NCI-H1436 (cell line): ENCODE results near the gene DMC1.

ENCODE experiments used
- DNase-seq: peaks from one replicate; lab custom pipeline; 2025; lab: John Stamatoyannopoulos, UW

Gene DMC1

DNA sequence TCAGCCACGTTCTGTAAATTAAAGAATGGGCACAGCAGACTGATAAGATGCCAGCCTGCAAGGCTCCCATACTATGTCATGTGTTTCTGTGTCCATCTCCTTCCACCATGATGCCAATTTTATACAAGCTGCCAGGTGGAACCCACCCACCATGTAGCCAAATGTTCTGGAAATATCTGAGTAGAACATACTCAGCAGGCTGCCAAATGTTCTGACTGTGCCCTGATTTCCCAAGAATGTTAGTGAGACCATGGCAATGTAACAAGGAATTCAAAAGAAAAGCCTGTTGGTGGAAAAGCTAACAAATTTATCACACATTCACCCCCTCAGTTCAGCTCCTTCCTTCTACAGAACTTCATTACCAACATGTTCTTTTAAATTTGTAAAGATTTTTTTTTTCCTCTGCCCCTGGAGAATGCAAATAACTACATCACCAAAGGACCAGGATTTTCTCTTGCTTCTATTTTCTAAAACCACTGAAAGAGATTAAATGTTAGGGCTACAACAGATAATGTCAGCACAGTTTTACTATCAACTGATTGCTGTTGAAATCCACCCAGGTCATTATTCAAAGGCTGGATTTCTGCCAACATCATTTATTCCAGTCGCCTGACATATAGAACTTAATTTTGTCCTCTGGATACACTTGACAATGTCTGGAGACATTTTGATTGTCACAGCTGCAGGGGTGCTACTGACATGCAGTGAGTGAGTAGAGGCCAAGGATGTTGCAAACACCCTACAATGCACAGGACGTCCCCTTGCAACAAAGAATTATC lies 3.1 kb downstream of the DMC1 start:
- peak; percentile 5 for DNase-seq

DNA sequence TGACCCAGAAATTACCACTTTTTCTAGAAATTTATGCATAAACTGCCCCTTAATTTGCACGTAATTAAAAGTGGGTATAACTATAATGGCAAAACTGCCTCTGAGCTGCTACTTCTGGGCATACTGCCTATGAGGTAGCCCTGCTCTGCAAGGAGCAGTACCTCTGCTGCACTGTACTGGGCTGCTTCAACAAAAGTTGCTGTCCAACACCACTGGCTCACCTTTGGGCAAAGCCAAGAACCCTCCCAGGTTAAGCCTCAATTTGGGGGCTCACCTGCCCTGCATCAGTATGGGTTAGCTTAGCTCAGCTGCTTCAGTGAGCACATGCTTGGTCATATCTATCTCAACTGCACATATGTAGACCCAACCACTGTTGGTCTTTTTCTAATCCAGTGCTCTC lies 4.5 kb downstream of the DMC1 start:
- DNase-seq: no peak

DNA sequence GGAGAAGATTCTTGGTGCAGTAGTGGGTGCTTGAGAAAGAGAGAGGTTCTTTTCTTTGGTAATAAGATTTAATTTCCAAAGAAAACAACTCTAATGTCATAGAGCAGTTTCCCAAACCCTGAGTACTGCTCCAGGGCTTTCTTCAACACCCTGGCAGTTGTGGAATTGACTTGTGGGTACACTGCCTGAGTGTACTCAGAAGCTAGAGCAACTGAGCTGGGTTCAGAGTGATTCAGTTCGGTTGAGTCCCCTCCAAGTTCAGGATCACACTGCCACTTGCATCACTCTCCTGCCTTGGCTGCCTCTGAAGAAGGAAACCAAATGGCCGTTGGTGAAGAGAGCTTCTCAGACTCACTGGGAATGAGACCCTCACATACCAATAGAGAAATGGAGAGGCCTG lies 5.3 kb downstream of the DMC1 start:
- DNase-seq: no peak

DNA sequence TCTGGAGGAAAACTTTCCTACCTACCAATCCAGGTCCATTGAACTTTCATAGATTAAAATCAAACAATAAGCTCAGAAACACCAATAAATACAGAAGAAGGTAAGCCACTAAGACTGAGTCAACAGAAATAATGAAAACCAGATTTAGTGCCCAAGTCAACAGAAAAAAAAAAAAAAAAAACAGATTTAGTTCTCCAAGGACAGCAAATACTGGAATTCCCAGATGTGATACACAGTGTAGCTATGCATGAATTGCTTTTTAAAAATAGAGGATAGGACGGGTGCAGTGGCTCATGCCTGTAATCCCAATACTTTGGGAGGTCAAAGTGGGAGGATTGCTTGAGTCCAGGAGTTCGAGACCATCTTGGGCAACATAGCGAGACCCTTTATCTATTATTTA lies 15.7 kb downstream of the DMC1 start:
- DNase-seq: no peak

DNA sequence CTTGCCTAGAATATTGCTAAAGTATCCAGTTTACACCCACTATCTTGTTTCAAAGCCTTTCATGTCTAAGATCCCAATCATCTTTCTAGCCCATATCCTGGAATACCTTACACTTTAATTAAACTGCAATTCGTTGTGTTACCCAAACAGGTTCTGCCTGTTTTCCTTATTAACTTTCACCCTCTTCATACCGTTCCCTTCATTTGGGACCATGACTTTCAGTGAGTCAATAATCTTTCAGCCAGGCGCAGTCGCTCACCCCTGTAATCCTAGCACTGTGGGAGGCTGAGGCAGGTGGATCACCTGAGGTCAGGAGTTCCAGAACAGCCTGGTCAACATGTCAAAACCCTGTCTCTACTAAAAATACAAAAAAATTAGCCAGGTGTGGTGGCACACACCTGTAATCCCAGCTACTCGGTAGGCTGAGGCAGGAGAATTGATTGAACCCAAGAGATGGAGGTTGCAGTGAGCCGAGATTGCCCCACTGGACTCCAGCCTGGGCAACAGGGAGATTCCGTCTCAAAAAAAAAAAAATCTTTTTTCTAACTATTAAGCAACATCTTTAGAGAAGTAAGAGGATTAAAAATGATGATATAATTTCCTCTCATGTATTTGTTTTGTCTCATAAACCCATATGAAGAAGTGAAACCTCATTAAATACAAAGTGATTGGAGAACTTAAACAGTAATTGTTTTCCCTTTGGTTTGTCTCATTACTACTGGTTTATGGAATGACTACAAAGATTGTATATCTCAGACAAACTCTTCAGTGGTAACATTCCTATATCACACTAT lies 20.7 kb downstream of the DMC1 start:
- no peak for DNase-seq

DNA sequence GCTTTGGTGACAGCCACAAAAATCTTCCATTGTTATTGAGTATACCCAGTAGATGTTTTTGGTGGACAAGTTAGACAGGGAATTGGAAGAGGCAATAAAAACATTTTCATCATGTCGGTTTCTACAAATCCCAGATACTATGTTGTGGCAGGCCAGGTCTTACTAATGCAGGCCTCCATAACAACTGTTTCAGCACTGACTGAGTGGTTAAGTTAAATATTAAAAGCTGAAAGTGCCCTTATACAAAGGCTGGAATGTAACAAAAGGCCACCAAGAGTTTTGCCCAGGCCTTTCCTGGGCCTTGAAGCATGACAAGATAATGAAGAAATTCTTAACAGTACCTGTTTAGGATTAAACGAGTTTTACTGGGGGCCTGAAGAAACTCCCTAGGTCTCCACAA lies 29.3 kb downstream of the DMC1 start:
- DNase-seq: no peak

DNA sequence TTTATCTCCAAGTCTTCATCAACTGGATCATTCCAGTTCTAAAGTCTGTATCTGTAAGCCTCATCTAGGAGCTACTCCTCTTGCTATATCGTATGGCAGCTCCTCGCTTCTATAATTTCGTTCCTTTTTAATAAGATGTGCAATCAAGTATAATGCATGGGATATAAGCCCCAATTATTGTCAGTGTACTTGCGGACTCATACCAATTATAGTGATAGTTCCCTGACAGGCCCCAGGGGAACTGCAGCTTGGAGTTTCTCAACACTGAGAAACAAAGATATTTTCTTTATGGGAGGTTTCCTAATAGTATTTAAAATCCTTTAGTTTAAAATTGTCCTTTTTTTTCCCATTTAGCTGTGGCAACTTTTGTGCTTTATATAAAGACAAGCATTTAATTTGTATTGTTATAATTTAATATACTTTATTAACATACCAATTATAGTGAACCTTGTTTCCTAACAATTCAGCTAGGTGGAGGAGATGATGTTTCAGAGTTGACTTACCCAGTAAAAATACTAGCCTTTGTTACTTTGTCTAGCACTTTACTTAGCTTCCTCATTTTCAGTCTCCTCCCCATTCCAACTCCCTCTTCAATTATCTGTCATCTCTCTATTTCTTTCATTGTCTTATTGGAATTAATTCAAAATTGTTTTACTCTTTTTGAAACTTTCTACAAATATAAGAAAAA lies 38.6 kb downstream of the DMC1 start:
- peak; percentile 15 for DNase-seq

DNA sequence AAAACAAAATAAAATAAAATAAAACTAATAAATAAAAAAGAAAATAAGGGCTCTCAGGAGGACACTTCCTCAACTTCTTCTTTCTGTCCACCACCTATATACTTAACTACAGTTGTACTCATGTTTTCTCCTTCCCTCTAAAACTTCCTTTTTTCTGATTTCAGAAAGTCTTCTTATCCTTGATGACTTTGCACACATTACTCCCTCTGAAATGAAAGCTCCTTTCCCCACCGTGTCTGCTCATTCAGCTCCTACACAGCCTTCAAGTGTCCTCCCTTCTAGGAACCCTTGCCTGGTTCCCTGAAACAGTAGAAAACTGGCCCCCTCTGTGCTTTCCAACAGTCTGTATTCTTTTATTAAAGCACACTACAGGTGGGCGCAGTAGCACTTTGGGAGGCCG lies 45.6 kb downstream of the DMC1 start:
- no peak for DNase-seq

DNA sequence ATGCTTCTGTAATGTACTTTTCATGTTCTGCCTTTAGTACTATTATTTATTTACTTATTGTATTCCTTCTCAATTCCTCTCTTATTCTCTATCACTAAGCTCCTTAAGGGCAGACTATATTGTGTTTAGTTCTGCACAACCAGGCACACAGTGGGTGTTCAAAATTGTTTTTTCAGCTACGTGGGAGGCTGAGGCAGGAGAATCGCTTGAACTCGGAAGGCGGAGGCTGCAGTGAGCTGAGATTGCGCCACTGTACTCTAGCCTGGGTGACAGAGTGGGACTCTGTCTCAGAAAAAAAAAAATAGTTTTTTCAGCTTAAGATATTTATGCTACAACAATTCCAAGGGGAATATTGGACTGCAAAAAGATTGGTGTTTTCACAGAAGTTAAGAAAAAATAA lies 46.5 kb downstream of the DMC1 start:
- DNase-seq: no peak

DNA sequence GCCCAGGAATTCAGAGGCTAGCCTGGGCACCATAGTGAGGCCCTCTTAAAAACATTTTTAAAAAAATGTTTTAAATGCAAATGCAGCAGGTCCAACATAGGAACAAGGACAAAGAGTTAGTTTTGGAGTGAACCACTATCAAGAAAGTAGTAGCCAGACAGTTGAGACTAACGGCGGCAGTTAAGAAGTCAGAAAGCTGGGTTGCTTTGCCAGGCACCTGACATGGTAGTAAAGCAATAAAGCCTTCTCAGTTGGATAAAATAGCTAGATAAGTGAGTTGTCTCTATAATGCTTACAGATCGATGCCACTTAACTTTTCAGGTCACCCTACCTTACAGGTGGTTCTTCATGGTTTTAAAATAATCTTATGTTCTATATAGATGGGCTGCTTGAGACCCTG lies 47.0 kb downstream of the DMC1 start:
- DNase-seq: no peak

DNA sequence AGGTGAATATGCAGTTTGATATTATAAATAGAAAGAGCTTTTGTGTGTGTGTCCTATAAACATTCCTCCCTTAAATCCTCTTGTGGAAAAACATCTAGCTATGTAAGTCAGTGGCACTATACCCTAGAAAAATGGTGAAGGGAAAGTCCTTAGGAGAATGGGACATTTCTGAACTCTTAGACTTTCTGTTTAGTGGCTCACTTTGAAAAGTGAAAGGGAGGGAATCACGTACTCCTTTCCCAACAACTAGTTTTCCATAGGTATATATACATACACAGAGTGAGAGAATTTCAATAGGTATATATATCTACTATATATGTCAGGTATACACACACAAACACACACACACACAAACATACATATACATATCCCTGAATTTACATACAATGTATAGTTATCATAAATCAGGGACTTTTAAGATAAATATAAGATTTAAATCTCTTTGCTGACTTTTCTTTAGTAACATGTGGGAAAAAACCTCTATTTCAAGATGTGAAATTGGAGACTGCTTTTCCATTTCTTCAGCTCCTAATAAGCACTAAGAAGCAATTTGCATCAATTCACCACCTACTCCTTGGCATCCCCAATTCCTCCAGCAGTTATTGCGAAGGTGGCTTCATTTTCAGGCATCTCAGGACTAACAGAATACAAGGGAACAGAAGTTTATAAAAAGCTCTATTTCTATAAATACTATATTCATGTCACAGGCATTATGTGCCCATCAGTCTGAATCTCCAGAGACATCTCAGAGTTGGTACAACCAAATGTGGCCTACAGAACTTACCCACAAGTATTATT lies 50.3 kb downstream of the DMC1 start:
- no peak for DNase-seq

DNA sequence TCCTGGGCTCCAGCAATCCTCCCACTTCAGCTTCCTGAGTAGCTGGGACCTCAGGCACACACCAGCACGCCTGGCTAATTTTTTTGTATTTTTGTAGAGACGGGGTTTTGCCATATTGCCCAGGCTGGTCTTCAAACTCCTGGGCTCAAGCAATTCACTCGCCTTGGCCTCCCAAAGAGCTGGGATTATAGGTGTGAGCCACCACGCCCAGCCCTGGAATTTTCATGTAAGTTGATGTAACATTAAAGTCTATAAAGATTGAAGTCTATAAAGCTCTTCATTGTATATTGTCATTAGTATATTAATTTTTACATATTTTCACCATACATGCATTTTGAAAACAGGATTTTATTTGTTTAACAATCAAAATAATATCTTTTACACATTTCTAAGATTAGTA lies 51.4 kb downstream of the DMC1 start:
- no peak for DNase-seq

DNA sequence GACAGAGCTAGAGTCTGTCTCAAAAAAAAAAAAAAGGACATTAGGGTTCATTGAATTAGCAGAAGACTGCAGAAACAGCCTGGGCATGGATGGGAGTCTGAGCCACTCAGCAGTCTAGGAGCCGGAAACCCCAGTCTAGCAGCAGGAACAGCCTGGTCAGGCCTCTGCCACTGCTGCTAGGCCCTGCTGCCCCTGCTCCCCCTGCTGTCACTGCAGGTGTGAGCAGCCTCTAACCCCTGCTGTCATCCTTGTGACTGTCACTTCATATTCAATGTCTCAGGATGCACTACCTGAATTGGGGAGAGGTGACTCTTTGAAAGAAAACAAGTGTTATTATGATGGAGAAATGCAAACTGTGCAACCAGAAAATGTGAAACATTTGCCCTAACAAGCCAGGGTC lies 56.9 kb downstream of the DMC1 start:
- no peak for DNase-seq

DNA sequence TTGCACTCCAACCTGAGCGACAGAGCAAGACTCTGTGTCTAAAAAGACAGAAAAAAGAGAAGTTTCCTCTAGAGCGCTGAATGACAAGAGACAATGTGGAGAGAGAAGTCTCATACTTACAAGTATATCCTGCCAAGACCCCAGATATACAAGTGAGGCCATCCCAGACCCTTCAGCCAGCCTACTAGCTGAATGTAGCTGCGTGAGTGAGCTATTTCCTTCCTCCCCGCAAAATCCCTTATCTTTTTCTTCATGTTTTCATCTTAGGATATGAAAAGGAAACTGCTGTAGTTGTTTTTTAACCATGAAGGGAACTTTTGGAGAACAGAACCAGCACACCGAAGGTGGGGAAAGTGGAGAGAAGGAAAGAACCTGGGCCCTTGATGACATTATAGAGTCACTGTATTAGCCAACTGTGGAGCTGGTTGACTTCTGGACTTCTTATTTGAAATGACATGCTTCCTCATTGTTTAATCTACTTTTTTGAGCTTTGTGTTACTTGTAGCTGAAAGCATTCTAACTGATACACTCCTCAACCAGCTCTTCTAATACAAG lies 59.5 kb downstream of the DMC1 start:
- no peak for DNase-seq

DNA sequence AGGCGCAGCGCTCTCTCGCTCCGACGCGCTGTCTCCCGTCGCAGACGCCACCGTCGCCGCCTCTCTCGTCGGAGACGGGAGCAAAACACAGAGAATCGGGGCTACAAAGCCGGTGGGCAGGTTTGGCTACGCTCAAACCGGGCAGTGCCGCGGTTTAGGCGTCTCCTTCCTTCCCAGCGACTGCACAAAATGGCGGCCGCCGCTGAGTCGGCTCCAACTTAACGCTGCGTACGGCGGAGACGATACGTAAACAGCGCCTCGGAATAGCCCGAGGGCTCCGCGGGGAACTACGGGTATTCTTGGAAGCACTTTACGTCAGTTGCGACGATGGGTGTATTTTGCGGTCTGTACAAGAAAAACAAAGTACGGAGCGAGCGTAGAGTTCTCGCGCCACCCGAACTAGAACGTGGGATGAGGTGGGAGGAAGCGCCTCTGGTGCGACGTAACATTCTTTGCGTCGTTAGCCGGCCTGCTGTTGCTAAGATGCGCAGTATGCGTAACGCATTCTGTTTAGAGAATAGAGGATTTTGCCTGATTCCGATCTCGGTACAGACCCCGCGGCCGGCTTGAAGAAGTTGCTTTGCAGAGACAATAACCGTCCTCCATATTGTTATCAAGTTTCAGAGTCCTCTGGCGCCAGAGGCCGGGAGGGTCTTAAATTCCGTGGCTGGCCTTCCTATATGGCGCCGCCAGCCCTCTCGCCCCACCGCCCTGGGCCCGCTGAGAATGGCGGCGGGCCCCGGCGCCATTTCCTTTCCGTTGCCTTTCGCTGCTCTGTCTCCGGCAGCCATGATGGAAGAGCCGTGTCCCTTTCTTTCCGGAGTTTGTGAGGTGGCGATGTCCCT lies 63.6 kb downstream of the DMC1 start, which contains the start of gene DDX17:
Gene DDX17 (minus strand): TSS at position 194 of the 845 bp plus-strand sequence.
- DNase-seq: peak; percentile 95

DNA sequence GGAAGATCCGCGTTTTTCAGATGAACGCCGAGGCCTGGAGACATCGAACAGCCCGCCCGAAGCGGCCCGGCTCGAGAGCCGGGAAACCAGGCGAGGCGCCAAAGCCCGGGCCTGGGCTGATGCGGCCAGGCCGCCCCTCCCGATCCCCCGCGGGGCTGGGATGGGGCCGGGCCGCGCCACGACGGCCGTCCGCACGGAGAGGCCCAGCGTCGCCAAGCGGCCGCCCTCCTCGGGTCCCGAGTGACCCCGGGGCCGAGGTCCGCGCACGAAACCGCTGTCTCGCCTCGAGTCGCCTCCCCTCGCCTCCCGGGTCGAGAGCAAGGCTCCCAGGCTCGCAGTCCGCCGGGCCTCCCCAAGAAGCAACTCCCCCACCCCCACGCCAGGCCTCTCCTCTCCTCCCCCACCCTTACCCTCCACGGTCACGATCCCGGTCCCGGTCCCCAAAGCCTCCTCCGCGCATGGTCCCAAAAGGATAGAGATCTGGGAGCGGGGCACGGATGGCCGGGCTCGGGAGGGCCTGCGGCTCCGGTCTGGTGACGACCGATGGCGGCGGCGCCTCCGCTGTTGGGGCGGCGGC lies 64.4 kb downstream of the DMC1 start:
- DNase-seq: peak; percentile 41

DNA sequence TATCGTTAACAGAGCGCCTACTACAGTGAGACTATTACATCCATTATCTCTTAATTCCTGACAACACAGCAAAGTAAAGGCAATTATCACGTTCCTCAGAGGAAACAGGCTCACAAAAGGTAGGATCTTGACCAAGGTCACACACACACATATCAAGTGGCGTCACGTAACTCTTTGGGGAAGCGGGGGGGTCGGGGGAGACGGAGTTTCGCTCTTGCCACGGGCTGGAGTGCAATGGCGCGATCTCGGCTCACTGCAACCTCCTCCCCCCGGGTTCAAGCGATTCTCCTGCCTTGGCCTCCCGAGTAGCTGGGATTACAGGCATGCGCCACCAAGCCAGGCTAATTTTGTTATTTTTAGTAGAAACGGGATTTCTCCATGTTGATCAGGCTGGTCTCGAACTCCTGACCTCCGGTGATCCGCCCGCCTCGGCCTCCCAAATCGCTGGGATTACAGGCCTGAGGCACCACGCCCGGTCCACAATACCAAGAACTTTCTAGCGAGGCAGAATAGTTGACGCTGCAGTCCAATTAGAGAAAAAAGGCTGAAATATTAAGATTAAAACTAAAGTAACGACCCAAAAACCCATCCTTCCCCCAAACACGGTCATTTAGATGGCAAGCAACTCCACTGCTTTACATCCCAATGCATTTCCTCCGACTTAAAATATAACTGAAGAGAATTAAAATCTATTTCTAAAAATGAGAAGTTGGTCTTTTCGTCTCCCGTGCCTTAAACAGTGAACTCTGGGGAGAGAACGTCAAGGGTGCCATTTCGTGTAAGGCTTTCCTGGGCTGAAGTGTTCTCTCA lies 65.0 kb downstream of the DMC1 start:
- peak; percentile 21 for DNase-seq

DNA sequence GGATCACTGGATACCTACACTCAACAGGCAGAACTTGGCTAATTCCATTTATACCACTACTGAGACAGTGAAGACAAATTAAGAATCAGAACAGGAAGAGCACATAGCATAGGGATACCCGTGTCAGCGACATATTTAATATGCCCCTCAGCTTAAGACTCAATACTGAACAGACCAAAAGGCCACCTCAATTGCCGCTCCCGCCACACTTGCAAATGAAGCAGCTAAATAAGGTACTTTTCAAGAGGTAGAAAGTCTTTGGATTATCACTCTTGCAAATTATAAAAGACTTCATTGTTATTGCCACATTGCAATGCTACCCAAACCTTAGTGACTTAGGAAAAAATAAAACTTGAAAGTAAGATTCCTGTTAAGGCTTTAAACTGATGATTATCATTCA lies 67.0 kb downstream of the DMC1 start:
- no peak for DNase-seq
